Measurements from ENCODE around the gene OXCT2.

- TF ChIP-seq, protein P1, sequence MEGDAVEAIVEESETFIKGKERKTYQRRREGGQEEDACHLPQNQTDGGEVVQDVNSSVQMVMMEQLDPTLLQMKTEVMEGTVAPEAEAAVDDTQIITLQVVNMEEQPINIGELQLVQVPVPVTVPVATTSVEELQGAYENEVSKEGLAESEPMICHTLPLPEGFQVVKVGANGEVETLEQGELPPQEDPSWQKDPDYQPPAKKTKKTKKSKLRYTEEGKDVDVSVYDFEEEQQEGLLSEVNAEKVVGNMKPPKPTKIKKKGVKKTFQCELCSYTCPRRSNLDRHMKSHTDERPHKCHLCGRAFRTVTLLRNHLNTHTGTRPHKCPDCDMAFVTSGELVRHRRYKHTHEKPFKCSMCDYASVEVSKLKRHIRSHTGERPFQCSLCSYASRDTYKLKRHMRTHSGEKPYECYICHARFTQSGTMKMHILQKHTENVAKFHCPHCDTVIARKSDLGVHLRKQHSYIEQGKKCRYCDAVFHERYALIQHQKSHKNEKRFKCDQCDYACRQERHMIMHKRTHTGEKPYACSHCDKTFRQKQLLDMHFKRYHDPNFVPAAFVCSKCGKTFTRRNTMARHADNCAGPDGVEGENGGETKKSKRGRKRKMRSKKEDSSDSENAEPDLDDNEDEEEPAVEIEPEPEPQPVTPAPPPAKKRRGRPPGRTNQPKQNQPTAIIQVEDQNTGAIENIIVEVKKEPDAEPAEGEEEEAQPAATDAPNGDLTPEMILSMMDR (IDR thresholded peaks at IDR 0.05) = no peak
- TF ChIP-seq POLR2A (IDR thresholded peaks at IDR 0.05) = no peak
Measured at GRCh38 chr1:39761016-39761415, 10.1 kb downstream of the OXCT2 start.
